ENCODE results near the gene CPEB1.

CPEB1 gene

DNA sequence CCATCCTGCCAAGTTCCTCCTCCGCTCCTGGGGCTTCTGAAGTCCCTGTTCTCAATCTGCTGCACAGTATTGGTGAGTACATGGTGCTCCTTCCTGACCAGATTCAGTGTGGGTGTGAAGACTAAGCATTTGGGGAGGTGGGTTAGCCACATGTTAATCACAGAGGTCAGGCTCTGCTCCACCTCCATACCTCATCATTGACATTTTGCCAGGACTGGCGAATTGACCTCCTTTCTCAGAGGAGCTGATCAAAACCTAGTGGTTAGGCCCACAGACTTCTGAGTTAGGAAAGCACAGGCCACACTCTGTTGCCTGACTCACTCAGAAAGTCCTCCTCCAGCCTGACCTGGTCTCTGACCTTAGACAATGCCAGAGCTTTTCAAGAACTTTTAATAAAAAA lies 98.5 kb downstream of the CPEB1 start:
- TF ChIP-seq SIN3A (IDR thresholded peaks at IDR 0.05; ENCODE audit: borderline replicate concordance, insufficient read depth, low read length) (no peak), FOXP2 (optimal IDR thresholded peaks at IDR 0.05; ENCODE audit: borderline replicate concordance, extremely low read depth, extremely low read length, insufficient read depth) (no peak), POLR2AphosphoS5 (IDR thresholded peaks at IDR 0.05; ENCODE audit: low read depth, low read length) (no peak), TAF1 (IDR thresholded peaks at IDR 0.05; ENCODE audit: borderline replicate concordance, insufficient read depth, low read length) (no peak)
- TF ChIP-seq, protein P1, sequence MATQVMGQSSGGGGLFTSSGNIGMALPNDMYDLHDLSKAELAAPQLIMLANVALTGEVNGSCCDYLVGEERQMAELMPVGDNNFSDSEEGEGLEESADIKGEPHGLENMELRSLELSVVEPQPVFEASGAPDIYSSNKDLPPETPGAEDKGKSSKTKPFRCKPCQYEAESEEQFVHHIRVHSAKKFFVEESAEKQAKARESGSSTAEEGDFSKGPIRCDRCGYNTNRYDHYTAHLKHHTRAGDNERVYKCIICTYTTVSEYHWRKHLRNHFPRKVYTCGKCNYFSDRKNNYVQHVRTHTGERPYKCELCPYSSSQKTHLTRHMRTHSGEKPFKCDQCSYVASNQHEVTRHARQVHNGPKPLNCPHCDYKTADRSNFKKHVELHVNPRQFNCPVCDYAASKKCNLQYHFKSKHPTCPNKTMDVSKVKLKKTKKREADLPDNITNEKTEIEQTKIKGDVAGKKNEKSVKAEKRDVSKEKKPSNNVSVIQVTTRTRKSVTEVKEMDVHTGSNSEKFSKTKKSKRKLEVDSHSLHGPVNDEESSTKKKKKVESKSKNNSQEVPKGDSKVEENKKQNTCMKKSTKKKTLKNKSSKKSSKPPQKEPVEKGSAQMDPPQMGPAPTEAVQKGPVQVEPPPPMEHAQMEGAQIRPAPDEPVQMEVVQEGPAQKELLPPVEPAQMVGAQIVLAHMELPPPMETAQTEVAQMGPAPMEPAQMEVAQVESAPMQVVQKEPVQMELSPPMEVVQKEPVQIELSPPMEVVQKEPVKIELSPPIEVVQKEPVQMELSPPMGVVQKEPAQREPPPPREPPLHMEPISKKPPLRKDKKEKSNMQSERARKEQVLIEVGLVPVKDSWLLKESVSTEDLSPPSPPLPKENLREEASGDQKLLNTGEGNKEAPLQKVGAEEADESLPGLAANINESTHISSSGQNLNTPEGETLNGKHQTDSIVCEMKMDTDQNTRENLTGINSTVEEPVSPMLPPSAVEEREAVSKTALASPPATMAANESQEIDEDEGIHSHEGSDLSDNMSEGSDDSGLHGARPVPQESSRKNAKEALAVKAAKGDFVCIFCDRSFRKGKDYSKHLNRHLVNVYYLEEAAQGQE (IDR thresholded peaks at IDR 0.05; ENCODE audit: insufficient read depth in 1 of 2, low read depth in 2 of 2, low read length in 2 of 2) = no peak

DNA sequence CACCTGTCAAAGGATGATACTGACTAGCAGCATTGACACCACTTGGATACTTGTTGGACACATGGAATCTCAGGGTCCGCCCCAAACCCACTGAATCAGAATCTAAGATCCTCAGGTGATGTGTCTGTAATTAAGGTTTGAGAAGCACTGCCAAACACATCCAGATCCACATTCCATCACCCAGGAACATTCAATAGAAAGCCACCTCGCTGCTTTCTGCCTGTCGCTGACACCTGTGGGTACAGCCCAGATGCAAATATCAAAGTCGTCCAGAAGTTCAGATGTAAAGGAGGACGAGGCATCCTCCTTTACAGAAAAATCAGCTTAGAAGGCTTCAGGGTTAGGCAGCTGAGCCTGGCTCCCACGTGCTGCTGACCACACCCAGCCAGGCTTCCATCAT lies 101.7 kb downstream of the CPEB1 start:
- TF ChIP-seq POLR2AphosphoS5 (IDR thresholded peaks at IDR 0.05; ENCODE audit: low read depth, low read length) (no peak), SIN3A (IDR thresholded peaks at IDR 0.05; ENCODE audit: borderline replicate concordance, insufficient read depth, low read length) (no peak), TAF1 (IDR thresholded peaks at IDR 0.05; ENCODE audit: borderline replicate concordance, insufficient read depth, low read length) (no peak), FOXP2 (optimal IDR thresholded peaks at IDR 0.05; ENCODE audit: borderline replicate concordance, extremely low read depth, extremely low read length, insufficient read depth) (no peak)
- TF ChIP-seq, protein P1 (IDR thresholded peaks at IDR 0.05; ENCODE audit: insufficient read depth in 1 of 2, low read depth in 2 of 2, low read length in 2 of 2) = no peak

DNA sequence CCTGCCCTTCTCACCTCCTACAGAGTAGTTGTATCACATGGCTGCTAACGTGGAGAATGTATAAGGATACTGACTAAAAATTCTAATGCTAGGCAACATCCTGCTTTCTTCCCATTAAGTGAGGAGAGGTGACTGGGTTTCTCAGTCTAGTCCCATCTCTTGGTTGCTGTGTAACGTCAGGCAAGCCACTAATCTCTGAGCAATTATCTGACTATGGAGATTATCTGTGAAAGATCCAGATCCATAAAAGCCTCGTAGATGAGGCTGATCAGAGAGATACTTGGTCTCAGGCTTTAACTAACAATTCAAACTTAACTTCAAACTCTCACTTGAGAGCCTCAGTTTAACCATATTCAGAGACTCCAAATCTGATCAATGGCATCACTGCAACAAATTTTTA lies 102.2 kb downstream of the CPEB1 start:
- no peak for TF ChIP-seq POLR2AphosphoS5 (IDR thresholded peaks at IDR 0.05; ENCODE audit: low read depth, low read length)
- TF ChIP-seq FOXP2 (optimal IDR thresholded peaks at IDR 0.05; ENCODE audit: borderline replicate concordance, extremely low read depth, extremely low read length, insufficient read depth) = no peak
- TF ChIP-seq TAF1 (IDR thresholded peaks at IDR 0.05; ENCODE audit: borderline replicate concordance, insufficient read depth, low read length) = no peak

DNA sequence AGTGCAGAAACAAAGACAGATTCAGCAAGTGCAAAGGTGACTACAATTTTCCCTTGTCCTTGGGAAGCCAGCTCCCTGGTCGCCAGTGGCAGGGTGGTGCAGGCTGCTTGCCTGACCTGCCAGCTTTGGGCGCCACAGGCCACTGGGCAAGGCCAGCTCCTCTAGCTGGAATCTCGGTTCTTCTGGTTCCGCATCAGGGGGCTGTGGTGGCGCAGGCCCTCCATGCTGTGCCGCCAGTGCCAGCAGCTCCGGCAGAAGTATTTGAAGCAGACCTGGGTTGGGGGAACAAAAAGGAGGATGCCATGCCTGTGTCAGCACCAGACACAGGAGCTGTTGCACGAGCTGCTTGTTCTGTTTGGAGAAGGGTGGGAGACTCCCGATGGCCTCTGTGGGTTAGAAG lies 102.7 kb downstream of the CPEB1 start:
- no peak for TF ChIP-seq TAF1 (IDR thresholded peaks at IDR 0.05; ENCODE audit: borderline replicate concordance, insufficient read depth, low read length)
- TF ChIP-seq POLR2AphosphoS5 (IDR thresholded peaks at IDR 0.05; ENCODE audit: low read depth, low read length) = no peak
- TF ChIP-seq, protein P1 (IDR thresholded peaks at IDR 0.05; ENCODE audit: insufficient read depth in 1 of 2, low read depth in 2 of 2, low read length in 2 of 2) = no peak
- no peak for TF ChIP-seq SIN3A (IDR thresholded peaks at IDR 0.05; ENCODE audit: borderline replicate concordance, insufficient read depth, low read length)
- TF ChIP-seq FOXP2 (optimal IDR thresholded peaks at IDR 0.05; ENCODE audit: borderline replicate concordance, extremely low read depth, extremely low read length, insufficient read depth) = no peak

DNA sequence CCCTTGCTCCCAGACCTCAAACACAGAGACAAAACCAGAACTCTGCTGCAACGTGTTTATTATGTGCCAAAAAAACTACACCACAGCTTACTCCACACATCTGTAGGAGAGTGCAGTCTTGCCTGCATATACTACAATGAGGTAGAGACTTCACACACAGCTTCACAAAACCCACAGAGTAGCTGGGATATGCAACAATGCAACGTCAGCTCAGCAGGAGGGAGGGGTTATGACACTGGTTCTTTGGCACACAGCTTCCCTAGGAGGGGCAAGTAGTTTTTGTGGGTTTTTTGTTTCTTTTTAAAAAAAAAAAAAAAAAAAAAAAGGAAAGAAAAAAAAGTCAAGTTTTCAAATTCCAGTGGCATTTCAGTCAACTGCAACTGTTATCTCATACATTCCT lies 104.0 kb downstream of the CPEB1 start:
- TF ChIP-seq FOXP2 (optimal IDR thresholded peaks at IDR 0.05; ENCODE audit: borderline replicate concordance, extremely low read depth, extremely low read length, insufficient read depth) (no peak), SIN3A (IDR thresholded peaks at IDR 0.05; ENCODE audit: borderline replicate concordance, insufficient read depth, low read length) (no peak), POLR2AphosphoS5 (IDR thresholded peaks at IDR 0.05; ENCODE audit: low read depth, low read length) (0 out of 2 replicates have a peak, but pooled peaks have one; percentile 20)
- TF ChIP-seq, protein P1 (IDR thresholded peaks at IDR 0.05; ENCODE audit: insufficient read depth in 1 of 2, low read depth in 2 of 2, low read length in 2 of 2) = no peak

Measured in PFSK-1 (cell line).